DND-41 (cell line): ENCODE results near the gene SPDYE4.

Source experiments
- CTCF ChIP-seq: IDR thresholded peaks from 2 replicates; pipeline ENCODE4 v1.5.1; 2012; ENCODE audit warnings: borderline replicate concordance, low read length, moderate library complexity, mild to moderate bottlenecking; ENCODE audit not compliant: poor library complexity, severe bottlenecking; ENCODE audit errors: extremely low read depth
- EZH2 ChIP-seq: IDR thresholded peaks from 3 replicates; pipeline ENCODE4 v1.6.1; 2012; ENCODE audit warnings: borderline replicate concordance, low read depth, mild to moderate bottlenecking, moderate library complexity, low read length, inconsistent platforms; ENCODE audit not compliant: severe bottlenecking

GRCh38 chr17:8793649-8794048, 35.3 kb upstream of the SPDYE4 start:
- TF ChIP-seq CTCF (no peak), EZH2 (no peak)
